Heart left ventricle (tissue), 13 donors: ENCODE measurements around the gene CDC25A.

Source experiments
- POLR2A ChIP-seq, 2 donors: fragments of 450-650 bp; IDR thresholded peaks; one replicate each; pipeline ENCODE4 v1.6.1; 2017; ENCODE audit warnings: antibody characterized with exemption in 2 of 2, mild to moderate bottlenecking in 2 of 2, moderate library complexity in 2 of 2
- TF ChIP-seq, protein P1 (sequence below), 12 donors: fragments of 200-600 bp; sonication (generic) in 4 of 12; IDR thresholded peaks; one replicate each; pipeline versions ENCODE4 v1.5.0 to v1.8.0; 2018 to 2022; ENCODE audit warnings: antibody characterized with exemption in 12 of 12, mild to moderate bottlenecking in 5 of 12
- donor health status: ischemic (EF 13 %, LVEDD 7.1; RV severe dilation, severe dysfunction).
- donor health status: DM: no; HTN: yes; CAD: no.
- donor health status: DM: no; HTN: no; CAD: no.
- donor health status: ischemic (EF 25% LVEDD 6.9; RV normal size, moderate dysfunction).
- donor health status: ischemic (EF 25% LVEDD 5.7; RV mildly dilated, moderate dysfunction).
- donor health status: ischemic (EF 35%, LVEDD 5.7; RV mildly dilated, moderate dysfunction).
- donor health status: nonischemic (EF 11% LVEDD 7.7; RV severe dilation, severe dysfunction).
- donor health status: DM: yes; HTN: yes; CAD: no.
- donor health status: PGD.
- donor health status: ischemic (EF 29% LVEDD 5.4; RV normal size, mild dysfunction).
- donor health status: nonischemic (EF 23%, LVEDD 6.1; RV moderate dilation, normal function).

DNA sequence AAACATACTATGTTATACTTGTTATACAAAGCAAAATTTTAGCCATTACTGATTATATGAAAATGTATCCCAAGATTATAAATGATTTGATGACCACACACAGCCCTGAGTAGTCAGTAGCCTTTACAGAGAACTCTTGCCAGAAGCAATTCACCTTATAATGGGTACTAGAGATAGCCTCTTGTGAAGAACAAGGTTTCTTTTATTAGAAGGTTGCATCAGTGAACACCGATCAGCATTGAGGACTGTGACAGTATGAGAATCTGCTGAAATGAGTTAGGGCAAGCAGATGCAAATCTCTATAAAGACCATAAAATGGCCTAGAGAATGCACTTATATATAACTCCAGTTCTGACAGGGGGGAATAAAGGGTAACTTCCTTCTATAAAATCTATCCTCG is 10.1 kb downstream of the CDC25A start:
- TF ChIP-seq, protein P1, sequence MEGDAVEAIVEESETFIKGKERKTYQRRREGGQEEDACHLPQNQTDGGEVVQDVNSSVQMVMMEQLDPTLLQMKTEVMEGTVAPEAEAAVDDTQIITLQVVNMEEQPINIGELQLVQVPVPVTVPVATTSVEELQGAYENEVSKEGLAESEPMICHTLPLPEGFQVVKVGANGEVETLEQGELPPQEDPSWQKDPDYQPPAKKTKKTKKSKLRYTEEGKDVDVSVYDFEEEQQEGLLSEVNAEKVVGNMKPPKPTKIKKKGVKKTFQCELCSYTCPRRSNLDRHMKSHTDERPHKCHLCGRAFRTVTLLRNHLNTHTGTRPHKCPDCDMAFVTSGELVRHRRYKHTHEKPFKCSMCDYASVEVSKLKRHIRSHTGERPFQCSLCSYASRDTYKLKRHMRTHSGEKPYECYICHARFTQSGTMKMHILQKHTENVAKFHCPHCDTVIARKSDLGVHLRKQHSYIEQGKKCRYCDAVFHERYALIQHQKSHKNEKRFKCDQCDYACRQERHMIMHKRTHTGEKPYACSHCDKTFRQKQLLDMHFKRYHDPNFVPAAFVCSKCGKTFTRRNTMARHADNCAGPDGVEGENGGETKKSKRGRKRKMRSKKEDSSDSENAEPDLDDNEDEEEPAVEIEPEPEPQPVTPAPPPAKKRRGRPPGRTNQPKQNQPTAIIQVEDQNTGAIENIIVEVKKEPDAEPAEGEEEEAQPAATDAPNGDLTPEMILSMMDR (IDR thresholded peaks at IDR 0.05): no peak
- no peak for TF ChIP-seq POLR2A (IDR thresholded peaks at IDR 0.05)
